ENCODE results near the gene ATF2.
"Not testable (repeated sequence)": the region's sequence is repeated elsewhere in the genome, so short reads cannot be mapped to it uniquely, and the experiment has no call there.

The ATF2 gene

DNA sequence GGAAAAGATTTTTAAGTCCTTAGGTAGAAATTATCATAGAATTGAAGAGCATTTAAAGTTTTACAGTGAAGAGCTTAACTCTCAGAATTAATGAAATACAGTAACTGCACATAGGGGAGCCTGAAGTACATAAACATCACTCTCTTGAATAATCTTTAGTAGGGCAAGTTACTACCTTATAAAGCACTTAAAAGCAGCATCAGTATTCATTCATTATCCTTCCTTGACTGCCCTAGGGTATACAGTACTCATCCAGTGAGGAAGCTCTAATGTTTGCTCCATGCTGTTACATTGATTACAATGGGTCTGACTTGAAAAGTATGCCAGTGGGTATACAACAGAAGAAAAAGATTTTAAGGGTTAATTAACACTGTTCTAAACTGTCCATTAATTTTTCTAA, 66.5 kb downstream of the ATF2 start:
- no peak for DNase-seq (ENCODE audit: low read depth in 1 of 2, low spot score in 1 of 2)

DNA sequence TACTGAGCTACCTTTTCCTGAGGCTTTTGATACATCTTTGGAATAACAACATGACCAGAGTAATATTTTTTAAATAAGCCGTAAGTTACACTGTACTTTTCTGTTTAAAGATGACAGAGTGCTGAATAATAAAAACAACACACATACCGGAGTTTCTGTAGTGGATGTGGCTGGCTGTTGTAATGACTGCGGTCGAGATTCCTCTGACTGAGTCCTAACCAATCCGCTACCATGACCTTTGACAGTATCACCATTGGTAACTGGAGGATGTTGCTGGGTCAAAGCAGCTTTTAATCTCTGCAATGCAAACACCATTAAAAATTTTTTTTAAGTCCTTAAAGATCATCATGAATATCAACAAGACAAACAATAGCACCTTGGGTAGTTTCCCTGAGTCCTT, 70.7 kb downstream of the ATF2 start:
- no peak for DNase-seq (ENCODE audit: low read depth in 1 of 2, low spot score in 1 of 2)

DNA sequence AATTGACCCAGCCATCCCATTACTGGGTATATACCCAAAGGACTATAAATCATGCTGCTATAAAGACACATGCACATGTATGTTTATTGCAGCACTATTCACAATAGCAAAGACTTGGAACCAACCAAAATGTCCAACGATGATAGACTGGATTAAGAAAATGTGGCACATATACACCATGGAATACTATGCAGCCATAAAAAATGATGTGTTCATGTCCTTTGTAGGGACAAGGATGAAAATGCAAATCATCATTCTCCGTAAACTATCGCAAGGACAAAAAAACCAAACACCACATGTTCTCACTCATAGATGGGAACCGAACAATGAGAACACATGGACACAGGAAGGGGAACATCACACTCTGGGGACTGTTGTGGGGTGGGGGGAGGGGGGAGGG, 83.9 kb downstream of the ATF2 start:
- not testable (repeated sequence) for DNase-seq (ENCODE audit: low read depth in 1 of 2, low spot score in 1 of 2)

DNA sequence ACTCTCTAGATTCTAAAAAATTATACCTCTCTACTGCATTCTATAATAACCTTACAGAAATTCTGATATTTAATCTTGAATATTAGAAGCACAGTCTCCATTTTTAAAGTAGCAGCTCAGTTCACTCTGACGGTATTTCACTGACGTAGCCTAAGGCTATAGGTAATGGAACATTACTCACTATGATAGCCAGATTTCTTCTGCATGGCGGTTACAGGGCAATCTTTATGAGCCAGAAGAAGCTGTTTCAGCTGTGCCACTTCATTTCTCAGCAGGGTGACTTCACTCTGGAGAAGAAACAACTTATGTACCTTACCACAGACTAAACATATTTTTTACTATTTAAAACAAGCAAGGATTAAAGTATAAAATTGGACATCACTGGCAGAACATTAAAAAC, 87.5 kb downstream of the ATF2 start:
- DNase-seq (ENCODE audit: low read depth in 1 of 2, low spot score in 1 of 2): no peak

DNA sequence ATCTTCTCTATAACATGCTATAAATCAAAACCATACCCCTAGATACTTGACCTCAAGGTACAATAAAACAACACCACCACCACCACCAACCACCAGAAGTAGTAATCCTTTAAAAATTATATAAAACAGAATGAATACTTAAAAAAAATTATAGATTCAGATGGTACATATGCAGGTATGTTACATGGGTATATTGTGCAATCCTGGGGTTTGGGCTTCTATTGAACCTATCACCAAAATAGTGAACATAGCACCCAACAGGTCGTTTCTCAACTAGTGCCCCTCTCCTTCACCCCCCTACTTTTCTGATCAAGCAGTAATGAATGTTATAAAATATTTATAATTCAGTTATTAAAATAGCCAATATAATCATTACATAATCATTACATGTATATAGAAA, 91.7 kb downstream of the ATF2 start:
- DNase-seq (ENCODE audit: low read depth in 1 of 2, low spot score in 1 of 2): no peak

DNA sequence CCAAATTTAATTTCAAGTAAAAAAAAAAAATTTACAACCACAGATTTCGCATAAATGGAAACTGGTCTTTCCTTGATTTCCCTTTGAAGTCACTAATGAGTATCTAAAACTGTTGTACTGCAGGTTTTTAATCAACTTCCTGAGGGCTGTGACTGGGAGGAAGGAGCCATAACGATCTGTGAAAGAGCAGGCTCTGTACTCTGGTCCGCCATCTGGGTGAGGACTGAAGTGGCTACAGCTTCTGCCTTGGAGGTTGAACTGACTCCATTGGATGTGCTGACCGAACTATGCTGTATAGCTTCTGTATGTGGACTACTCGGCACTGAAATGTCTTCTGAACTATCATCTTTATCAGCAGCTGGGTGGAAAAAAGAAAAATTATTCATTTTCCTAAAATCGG, 93.5 kb downstream of the ATF2 start:
- no peak for DNase-seq (ENCODE audit: low read depth in 1 of 2, low spot score in 1 of 2)

DNA sequence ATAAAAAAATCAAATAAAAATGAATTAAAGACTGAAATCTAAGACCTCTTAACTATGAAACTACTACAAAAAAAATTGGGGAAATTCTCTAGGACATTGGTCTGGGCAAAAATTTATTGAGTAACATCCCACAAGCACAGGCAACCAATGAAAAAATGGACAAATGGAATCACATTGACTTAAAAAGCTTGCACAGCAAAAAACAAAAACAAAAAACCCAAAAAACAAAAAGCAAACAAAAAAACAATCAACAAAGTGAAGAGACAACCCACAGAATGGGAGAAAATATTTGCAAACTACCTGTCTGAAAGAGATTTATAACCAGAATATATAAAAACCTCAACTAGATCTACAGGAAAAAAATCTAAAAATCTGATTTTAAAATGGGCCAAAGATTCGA, 99.5 kb downstream of the ATF2 start:
- DNase-seq (ENCODE audit: low read depth in 1 of 2, low spot score in 1 of 2): no peak

DNA sequence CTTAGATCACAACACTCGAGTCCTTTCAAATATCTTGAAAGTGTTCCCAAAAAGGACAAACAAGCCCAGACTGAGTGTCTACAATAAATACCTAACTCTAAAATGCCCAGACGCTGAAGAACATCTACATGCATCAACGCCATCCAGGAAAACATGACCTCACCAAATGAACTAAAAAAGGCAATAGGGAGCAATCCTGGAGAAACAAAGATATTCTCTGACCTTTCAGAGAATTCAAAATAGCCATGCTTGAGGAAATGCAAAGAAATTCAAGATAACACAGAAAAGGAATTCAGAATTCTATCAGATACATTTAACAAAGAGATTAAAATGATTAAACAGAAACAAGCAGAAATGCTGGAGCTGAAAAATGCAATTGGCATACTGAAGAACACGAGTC, 101.6 kb downstream of the ATF2 start:
- no peak for DNase-seq (ENCODE audit: low read depth in 1 of 2, low spot score in 1 of 2)

DNA sequence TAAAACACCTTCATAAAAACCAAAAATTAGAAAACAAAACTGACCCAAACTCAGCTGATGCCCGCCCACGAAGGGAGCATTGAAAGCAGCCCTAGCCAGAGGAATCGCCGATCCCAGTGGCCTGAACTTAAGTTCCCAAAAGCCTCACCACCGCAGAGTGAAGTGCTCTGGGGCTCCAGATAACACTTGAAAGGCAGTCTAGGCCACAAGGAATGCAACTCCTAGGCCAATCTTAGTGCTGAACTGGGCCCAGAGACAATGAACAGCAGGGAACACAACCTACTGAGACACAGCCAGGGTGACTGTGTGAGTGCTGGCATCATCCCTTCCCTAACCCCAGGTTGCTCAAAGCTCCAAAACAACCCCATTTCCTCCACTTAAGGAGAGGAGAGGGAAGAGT, 103.2 kb downstream of the ATF2 start:
- no peak for DNase-seq (ENCODE audit: low read depth in 1 of 2, low spot score in 1 of 2)

DNA sequence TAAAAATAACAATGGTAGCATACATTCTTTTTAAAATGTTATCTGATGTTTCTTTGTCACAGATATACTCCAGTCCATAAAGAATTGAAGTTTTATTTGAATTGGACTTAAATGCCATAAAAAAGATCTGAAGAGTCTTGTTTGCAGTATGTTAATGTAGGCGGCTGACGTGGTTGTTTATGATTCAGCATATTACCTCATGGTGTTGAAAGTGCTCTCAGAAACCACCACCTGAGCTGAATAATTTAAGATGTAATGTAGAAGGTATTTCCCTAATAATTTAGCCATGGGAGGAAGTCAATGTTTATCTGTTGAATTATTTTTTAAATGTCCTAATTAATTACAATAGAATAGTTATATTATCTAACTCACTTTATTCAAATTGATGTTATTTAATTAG, 104.3 kb downstream of the ATF2 start:
- no peak for DNase-seq (ENCODE audit: low read depth in 1 of 2, low spot score in 1 of 2)

DNA sequence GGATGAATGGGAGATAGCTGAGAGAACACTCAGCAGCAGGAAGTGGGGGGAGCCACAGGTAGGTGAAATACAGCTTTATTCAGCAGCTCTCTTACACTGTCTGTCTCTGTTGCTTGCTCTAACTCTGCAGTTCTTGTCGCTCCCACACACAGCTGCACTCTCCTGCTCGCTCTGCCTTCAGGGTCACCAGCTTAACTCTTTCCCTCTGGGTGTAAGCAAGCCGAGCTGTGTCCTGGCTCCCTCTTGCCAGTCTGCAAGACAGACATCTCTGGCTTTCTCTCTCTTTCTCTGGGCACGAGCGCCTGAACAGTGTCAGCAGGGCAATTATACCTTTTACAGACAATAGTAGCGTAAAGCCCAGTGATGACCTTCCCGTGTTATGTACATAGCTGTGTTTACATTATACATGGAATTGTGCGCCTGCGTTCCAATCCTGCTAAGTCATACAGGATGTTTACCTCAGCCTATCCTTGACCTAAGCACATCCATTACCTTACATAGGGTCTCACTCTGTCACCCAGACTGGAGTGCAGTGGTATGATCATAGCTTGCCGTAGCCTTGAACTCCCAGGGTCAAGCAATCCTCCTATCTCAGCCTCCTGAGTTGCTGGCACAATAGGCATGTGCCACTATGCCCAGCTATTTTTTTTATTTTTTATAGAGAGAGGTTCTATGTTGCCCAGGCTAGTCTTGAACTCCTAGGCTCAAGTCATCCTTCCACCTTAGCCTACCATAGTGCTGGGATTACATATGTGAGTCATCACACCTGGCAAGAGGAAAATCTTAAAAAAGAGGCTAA, 105.0 kb downstream of the ATF2 start:
- DNase-seq (ENCODE audit: low read depth in 1 of 2, low spot score in 1 of 2): no peak

DNA sequence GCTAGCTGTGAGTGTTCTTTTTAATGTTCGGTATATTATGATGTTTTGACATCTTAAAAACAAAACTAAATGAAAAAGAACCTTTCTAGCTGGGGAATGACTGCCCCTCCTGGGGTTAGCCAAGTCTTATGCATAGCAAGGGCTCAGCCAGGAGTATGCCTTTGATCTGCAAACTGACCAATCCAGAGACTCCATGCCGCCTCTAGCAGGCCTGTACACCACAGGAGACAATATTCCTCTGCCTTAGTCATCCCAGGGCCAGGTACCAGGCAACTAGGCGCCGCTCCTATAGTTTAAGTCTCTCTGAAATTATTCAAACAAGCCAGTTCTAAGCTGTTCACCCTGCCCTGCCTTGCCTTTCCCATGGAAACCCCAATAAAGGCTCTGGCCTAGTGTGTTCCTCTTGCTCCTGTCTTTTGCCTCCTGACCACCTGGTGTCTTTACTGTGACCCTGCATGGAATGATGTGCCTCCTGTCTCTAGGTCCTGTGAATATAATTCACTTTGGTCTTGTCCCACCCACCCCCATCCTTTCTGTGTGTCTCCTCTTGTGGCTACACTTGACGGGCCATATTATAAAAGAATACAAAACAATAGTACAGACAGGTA, 110.8 kb downstream of the ATF2 start:
- DNase-seq (ENCODE audit: low read depth in 1 of 2, low spot score in 1 of 2): no peak

DNA sequence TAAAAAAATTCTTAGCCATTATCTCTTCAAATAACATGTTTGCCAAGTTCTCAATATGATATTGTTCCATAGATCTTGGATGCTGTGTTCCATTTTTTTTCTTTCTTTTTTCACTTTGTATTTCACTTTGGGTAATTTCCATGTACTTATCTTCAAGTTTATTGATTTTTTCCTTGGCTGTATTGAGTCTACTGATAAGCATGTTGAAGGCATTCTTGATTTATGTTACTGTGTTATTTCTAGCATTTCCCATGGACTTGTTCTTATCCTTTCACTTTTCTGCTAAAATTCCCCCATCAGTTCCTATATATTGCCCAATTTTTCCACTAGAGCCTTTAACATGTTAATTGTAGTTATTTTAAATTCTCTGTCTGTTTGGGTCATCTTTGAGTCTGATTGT, 112.0 kb downstream of the ATF2 start:
- DNase-seq (ENCODE audit: low read depth in 1 of 2, low spot score in 1 of 2): no peak

DNA sequence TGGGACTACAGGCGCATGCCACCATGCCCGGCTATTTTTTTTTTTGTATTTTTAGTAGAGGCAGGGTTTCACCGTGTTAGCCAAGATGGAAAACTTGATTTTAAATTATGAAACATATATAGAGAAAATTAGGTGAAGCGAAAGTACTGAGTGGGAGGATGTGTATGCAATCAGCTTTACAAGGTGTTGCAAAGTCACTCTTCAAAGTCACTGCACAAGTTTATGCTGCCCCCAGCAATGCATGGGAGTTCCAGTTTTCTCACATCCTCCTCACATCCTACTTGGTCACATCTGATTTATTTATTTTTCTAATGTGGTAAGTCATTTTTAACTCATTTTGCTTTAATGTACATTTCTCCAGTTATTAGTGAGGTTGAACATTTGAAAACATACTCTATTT, 113.7 kb downstream of the ATF2 start:
- DNase-seq (ENCODE audit: low read depth in 1 of 2, low spot score in 1 of 2): no peak

DNA sequence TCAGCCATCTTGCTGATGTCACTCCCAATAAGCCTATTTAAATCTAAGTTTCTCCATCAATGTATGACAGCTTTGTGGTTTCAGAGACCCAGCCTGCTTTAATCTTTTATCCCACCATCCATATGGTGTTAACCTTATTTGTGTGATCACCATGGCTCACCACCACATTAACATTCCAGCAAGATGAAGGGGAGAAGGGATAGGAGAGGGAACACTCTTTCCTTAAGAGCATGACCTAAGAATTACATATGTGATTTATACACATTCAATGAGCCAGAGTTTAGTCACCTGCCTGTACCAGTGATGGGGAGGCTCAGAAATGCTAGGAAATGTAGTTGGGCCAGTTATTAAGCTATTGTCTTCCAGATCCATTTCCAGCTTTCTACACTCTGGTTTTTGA, 118.3 kb downstream of the ATF2 start:
- DNase-seq (ENCODE audit: low read depth in 1 of 2, low spot score in 1 of 2): no peak

DNA sequence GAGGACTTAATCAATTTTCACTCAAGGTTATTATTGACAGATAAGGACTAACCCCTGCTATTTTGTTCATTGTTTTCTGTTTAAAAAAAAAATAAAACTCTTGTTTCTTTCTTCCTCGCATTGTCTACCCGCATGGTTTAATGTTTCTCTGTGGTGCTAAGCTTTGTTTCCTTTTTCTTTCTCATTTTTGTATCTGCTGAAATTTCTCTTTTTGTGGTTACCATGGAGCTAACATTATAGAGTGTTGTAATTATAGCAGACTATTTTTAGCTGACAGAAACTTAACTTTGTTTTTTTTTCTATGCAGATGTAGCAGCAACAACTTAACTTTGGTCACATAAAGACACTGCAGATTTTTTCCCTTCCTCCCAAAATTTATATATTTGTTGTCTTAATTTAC, 119.7 kb downstream of the ATF2 start:
- no peak for DNase-seq (ENCODE audit: low read depth in 1 of 2, low spot score in 1 of 2)

DNA sequence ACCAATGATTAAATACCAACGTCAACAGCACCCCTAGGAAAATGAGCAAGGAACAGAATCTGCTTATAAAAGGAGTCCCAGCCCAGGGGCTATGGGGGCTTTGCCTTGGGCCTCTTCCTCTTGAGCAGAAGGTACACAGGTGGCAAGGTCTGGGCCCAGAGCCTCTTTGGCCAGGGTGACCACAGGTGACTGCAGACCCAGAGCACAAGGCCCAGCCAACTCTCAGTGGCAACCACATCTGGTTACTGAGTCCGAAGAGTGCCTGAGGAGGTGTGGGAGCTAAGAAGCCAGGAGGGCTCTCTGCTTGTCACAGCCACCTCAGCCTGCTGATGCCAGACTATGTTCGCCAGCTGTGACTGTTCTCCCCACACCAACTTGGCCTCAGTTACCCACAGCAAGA, 128.5 kb downstream of the ATF2 start:
- DNase-seq (ENCODE audit: low read depth in 1 of 2, low spot score in 1 of 2): no peak

DNA sequence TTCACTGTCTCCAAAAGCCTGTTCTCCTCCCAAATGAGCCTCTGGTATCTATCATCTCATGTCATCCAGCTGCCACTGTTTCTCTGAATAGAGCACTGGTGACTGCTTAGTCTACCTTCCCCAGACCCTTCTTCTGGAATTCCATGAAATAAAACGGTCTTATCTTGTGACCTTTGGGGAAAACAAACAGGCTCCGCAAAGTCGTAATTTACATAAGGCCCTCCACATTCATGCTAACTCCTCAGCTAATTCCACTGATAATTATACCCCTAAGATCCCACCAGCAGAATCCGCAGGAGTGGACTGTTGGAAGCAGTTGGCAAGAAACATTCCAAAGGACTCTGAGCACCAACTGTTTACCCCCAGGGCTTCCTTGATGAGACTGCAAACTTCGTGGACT, 129.0 kb downstream of the ATF2 start:
- no peak for DNase-seq (ENCODE audit: low read depth in 1 of 2, low spot score in 1 of 2)

DNA sequence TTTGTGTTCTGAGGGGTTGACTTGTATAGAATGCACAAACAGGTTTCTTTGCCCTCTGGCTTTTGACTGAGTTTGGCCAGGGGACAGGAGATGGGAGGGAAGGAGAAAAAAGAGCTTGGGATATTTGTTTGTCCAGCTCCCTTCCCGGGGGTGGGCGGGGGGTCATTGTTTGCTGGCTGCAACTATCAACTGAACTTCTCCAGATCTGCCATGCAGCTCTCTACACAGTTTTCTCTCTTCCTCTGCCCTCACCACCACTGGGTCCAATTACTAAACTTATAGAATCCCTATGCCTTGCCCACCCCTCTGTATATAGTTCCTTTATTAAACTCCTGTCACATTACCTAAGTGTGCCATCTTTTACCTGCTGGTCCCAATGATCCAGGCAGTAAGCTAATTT, 130.1 kb downstream of the ATF2 start:
- DNase-seq (ENCODE audit: low read depth in 1 of 2, low spot score in 1 of 2): no peak

DNA sequence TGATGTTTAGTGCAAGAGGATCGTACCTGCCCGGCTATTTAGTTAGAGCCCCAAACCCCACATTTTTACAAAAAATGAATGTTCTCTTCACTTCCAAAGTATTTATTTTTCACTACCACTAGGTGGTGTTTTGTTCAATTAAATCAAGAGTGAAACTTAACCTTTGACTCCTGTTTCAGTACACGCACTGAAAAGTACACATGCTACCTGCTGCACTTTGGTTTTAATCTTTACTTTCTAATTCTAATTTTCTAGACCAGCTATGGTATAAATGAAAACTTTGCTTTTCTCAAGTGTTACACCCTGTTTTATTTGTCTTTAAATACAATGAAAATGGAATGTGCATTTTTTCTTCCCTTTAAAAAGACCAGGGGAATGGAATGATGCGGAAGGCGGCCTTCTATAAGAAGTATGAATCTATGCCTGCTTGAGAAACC, 131.4 kb downstream of the ATF2 start:
- DNase-seq (ENCODE audit: low read depth in 1 of 2, low spot score in 1 of 2): no peak

DNA sequence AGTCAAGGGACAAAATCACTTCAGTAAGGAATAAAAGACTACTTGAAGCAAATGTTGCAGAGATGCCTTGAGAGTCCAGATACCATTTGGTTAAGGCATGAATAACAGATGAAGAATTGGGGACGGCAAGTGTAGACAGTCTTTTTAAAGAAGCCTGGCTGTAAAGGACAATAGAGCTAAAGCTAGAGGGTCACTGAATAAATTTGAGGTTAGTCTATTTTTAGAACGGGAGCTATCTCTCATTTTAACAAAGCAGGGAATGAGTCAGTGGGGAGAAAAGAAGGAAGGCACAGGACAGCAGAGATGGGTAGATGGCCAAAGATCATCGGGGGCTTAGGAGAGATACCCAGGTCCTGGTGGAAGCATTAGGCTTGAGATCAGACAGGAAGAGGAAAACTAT, 132.2 kb downstream of the ATF2 start:
- DNase-seq (ENCODE audit: low read depth in 1 of 2, low spot score in 1 of 2): no peak

DNA sequence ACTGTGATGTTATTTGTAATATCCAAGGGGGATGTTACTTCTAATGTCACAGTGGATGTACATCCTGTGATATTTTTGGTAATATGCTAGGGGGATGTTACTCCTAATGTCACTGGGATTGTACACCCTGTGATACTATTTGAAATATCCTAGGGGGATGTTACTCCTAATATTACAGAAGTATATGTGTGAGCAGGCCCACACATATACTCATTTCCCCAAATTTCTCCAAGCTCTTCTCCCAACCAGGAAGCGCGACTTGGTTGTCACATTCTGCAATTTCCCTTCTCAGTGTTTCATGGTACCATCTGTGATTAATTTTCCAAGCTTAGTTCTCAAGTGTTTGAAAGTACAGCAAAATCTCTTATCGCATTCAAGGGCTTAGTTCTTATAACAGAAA, 133.3 kb downstream of the ATF2 start:
- no peak for DNase-seq (ENCODE audit: low read depth in 1 of 2, low spot score in 1 of 2)
